ENCODE measurements around the gene PMS2.

- TF ChIP-seq CTCF (IDR thresholded peaks at IDR 0.05) (no peak), EZH2 (IDR thresholded peaks at IDR 0.05; ENCODE audit: borderline replicate concordance, insufficient read depth, low read depth, low read length, poor library complexity, severe bottlenecking) (no peak)
Observed at GRCh38 chr7:6035686-6036085, 26.8 kb upstream of the PMS2 start.

All from B cell (primary cell).